K562 (cell line): ENCODE results near the gene NABP2. TPM values are rescaled to one million over a fixed set of nuclear protein-coding genes. Genes with fewer than 3 reads are reported as not detected.
"Not testable (repeated sequence)": the region's sequence is repeated elsewhere in the genome, so short reads cannot be mapped to it uniquely, and the experiment has no call there.

Source experiments
- ATAC-seq: fragments of 200-7000 bp; cut with Tn5 transposase; 3 replicates; pipeline ENCODE4 v1.9.1; 2020; ENCODE audit warnings: moderate library complexity
- BruUV-seq: library from RNA; stranded (reverse); fragments of 400-500 nt; replicated peaks from 2 replicates; lab custom pipeline; 2021; lab: Mats Ljungman, UMichigan
- CTCF ChIA-PET: fragments of 300-600 bp; formaldehyde crosslinking; extraction: SDS; loops from one replicate; lab custom pipeline; 2021; ENCODE audit warnings: low intra/inter-chr PET ratio; lab: Yijun Ruan, JAX
- POLR2A ChIA-PET: fragments of 300-600, 350-650 bp; sonication (Branson Sonifier 250); formaldehyde crosslinking; extraction: SDS; loops from one replicate; lab custom pipeline; 2021; ENCODE audit warnings: antibody characterized with exemption, inconsistent platforms; lab: Yijun Ruan, JAX
- DNase-seq, 4 experiments: peaks; one replicate each; pipeline versions ENCODE4 v3.0.0 to v3.0.0-alpha.2; 2011 to 2018; ENCODE audit warnings: low spot score in 3 of 4, mixed read lengths in 3 of 4; ENCODE audit errors: extremely low read depth in 1 of 4
- FAIRE-seq: peaks from 2 replicates; lab custom pipeline; 2011; peaks lifted over from hg19 to GRCh38; lab: Jason Lieb, UNC
- H2AFZ ChIP-seq: 2 replicates; pipeline ENCODE4 v1.6.0; 2011; ENCODE audit warnings: low read depth, low read length, control low read depth, inconsistent platforms
- H3K27ac ChIP-seq: fragments of 200-600 bp; 3 replicates; pipeline ENCODE4 v1.8.0; 2011; ENCODE audit warnings: low read depth, mild to moderate bottlenecking, control low read depth, inconsistent platforms, low read length, moderate library complexity, mixed read lengths; ENCODE audit errors: extremely low read depth
- H3K27me3 ChIP-seq, 2 experiments: fragments of 300-600 bp in 1 of 2; 2 replicates in 1 of 2; 3 replicates in 1 of 2; pipeline versions ENCODE4 v1.6.0 to v1.8.0; 2011; ENCODE audit warnings: inconsistent platforms in 2 of 2, low read length in 2 of 2, mild to moderate bottlenecking in 1 of 2, mixed read lengths in 1 of 2, moderate library complexity in 1 of 2; ENCODE audit not compliant: control insufficient read depth in 2 of 2, insufficient read depth in 2 of 2
- H3K36me3 ChIP-seq: fragments of 300-600 bp; 3 replicates; pipeline ENCODE4 v1.8.0; 2011; ENCODE audit warnings: mild to moderate bottlenecking, low read length, inconsistent platforms; ENCODE audit not compliant: control insufficient read depth, insufficient read depth
- H3K4me1 ChIP-seq, 2 experiments: fragments of 200-600 bp in 1 of 2; replicated peaks in 1 of 2; 2 replicates in 1 of 2; 3 replicates in 1 of 2; pipeline versions ENCODE4 v1.5.1 to v1.8.0; 2011; ENCODE audit warnings: inconsistent platforms in 2 of 2, low read length in 2 of 2, mild to moderate bottlenecking in 1 of 2, mixed read lengths in 1 of 2, moderate library complexity in 1 of 2; ENCODE audit not compliant: control insufficient read depth in 2 of 2, insufficient read depth in 2 of 2
- H3K4me2 ChIP-seq: 2 replicates; pipeline ENCODE4 v1.6.1; 2011; ENCODE audit warnings: low read length, control low read depth, inconsistent platforms, mixed read lengths; ENCODE audit not compliant: insufficient read depth
- H3K4me3 ChIP-seq: fragments of 200-600 bp; sonication (generic), shearing (Covaris generic); 2 replicates; pipeline ENCODE4 v1.5.1; 2016; ENCODE audit warnings: control low read depth, inconsistent platforms
- H3K79me2 ChIP-seq: fragments of 200-600 bp; 3 replicates; pipeline ENCODE4 v1.8.0; 2011; ENCODE audit warnings: low read length, inconsistent platforms; ENCODE audit not compliant: control insufficient read depth, insufficient read depth
- H3K9ac ChIP-seq, 2 experiments: 2 replicates each; pipeline versions ENCODE4 v1.6.0 to v1.6.1; 2011; ENCODE audit warnings: low read depth in 2 of 2, low read length in 2 of 2, control low read depth in 1 of 2, inconsistent platforms in 1 of 2, mild to moderate bottlenecking in 1 of 2, mixed read lengths in 1 of 2; ENCODE audit not compliant: insufficient read depth in 1 of 2
- H3K9me1 ChIP-seq: one replicate; pipeline ENCODE4 v1.6.0; 2011; ENCODE audit warnings: inconsistent platforms, mild to moderate bottlenecking, low read length, moderate library complexity; ENCODE audit not compliant: control insufficient read depth, insufficient read depth
- H3K9me3 ChIP-seq: replicated peaks from 2 replicates; pipeline ENCODE4 v1.5.1; 2011; ENCODE audit warnings: low read depth, low read length, inconsistent platforms; ENCODE audit not compliant: control insufficient read depth, insufficient read depth
- H4K20me1 ChIP-seq: replicated peaks from 2 replicates; pipeline ENCODE4 v1.6.1; 2011; ENCODE audit warnings: low read length, inconsistent platforms, mixed read lengths; ENCODE audit not compliant: control insufficient read depth, insufficient read depth
- BCOR ChIP-seq: fragments of 450-650 bp; IDR thresholded peaks from 2 replicates; pipeline ENCODE4 v1.6.1; 2016
- CTCF ChIP-seq, 3 experiments: IDR thresholded peaks in 2 of 3; conservative IDR thresholded peaks in 1 of 3; 2 replicates each; pipeline ENCODE4 v1.5.1; 2011 to 2012; ENCODE audit warnings: low read length in 3 of 3, mild to moderate bottlenecking in 3 of 3, control low read depth in 2 of 3, improper control_type of control experiment in 1 of 3, inconsistent platforms in 1 of 3, low read depth in 1 of 3, mixed read lengths in 1 of 3, moderate library complexity in 1 of 3; ENCODE audit not compliant: insufficient read depth in 2 of 3
- RAD21 ChIP-seq, 2 experiments: fragments of 250-450 bp in 1 of 2; fragments of 450-650 bp in 1 of 2; sonication (Bioruptor Pico) in 1 of 2; formaldehyde crosslinking in 1 of 2; IDR thresholded peaks in 1 of 2; conservative IDR thresholded peaks in 1 of 2; 2 replicates each; pipeline versions ENCODE4 v1.4.0 to v1.8.0; 2020 to 2022; ENCODE audit warnings: mild to moderate bottlenecking in 2 of 2, moderate library complexity in 1 of 2
- ZBTB33 ChIP-seq: sonication (generic); formaldehyde crosslinking; IDR thresholded peaks from 2 replicates; pipeline ENCODE4 v1.8.1; 2023; ENCODE audit warnings: mild to moderate bottlenecking, missing genetic modification reagents
- WGBS: fragments of 100-300 bp; shearing (Covaris generic); methylation state at CpG from one replicate; pipeline ENCODE4 v1.1.6; 2016; ENCODE audit warnings: low coverage, mixed read lengths; ENCODE audit not compliant: insufficient coverage; ENCODE audit errors: missing lambda C conversion rate; 5-methylcytosine and 5-hydroxymethylcytosine counted together
- in situ Hi-C: fragments of 300-500 bp; cut with MboI; formaldehyde crosslinking; loops from 4 replicates; pipeline ENCODE4 v1.15.0; 2018; ENCODE audit warnings: inconsistent platforms, mixed read lengths
- intact Hi-C: fragments of 100-400 bp; cut with micrococcal nuclease; formaldehyde crosslinking; loops from 2 replicates; pipeline ENCODE4 v1.14.2; 2022
- polyA plus RNA-seq, 8 experiments: library from polyadenylated mRNA; depleted of rRNA in 4 of 8; stranded (reverse) in 5 of 8; unstranded in 3 of 8; fragments of >200 nt; fragmentation: Nextera tagmentation in 2 of 8; fragmentation: Illumina TruSeq in 1 of 8; extraction: Ambion mirVana in 2 of 8; extraction: Trizol in 1 of 8; gene quantifications; 2 replicates each; pipeline versions ENCODE4 v1.2.1 to v1.2.3, GENCODE V29; 2011 to 2014; ENCODE audit warnings: inconsistent platforms in 1 of 8, missing spikeins in 1 of 8
- total RNA-seq, 7 experiments: library from RNA; depleted of rRNA in 6 of 7; stranded (reverse); fragments of >200 nt in 6 of 7; fragmentation: Illumina TruSeq in 2 of 7; extraction: Trizol in 2 of 7; gene quantifications; 2 replicates each; pipeline versions ENCODE4 v1.2.1 to v1.2.3, GENCODE V29; 2011 to 2021; ENCODE audit warnings: low replicate concordance in 1 of 7

NABP2 gene
- total and polyA plus RNA-seq, 9 of the 15 experiments (the other 6 are each of a cell fraction or from before 2014, with no cell fraction given) = 11.3 to 60.6 (median 43.5) TPM

- H3K27me3 ChIP-seq, H3K4me3 ChIP-seq, POLR2A ChIA-PET, H3K79me2 ChIP-seq, BruUV-seq: not testable (repeated sequence)
- TF ChIP-seq CTCF (IDR thresholded peaks at IDR 0.05 in 2 of 3, conservative IDR thresholded peaks at IDR 0.05 in 1 of 3; ENCODE audit: insufficient read depth in 2 of 3, low read depth in 1 of 3, low read length in 3 of 3) (peak; percentile 26 to 34 (median 27); a peak in 2 of 6 replicates), ZBTB33 (CRISPR knock-in tag) (peak; percentile 29; the same call in 1 of the 2 replicates), RAD21 (CRISPR knock-in tag; conservative IDR thresholded peaks at IDR 0.05 in 1 of 2, IDR thresholded peaks at IDR 0.05 in 1 of 2) (peak in 1 of 2 experiments; percentile 25; a peak in 2 of 4 replicates), BCOR (peak; percentile 41; the same call in 1 of the 2 replicates)
- TF ChIP-seq, all 486 proteins: peak for 4; not testable (repeated sequence) for 482
- CTCF ChIA-PET = interaction anchor here (0.6 to 0.7 kb wide), 2 partner anchors 140 to 1010 kb away, joined by 3 to 4 read pairs; no protein-coding TSS in a partner anchor
- DNase-seq = peak in 1 of 4 experiments; percentile 30
- ATAC-seq, H3K9me1 ChIP-seq, H3K9ac ChIP-seq, H2AFZ ChIP-seq, H4K20me1 ChIP-seq, H3K36me3 ChIP-seq, in situ Hi-C loops, H3K9me3 ChIP-seq, H3K27ac ChIP-seq, H3K4me2 ChIP-seq, FAIRE-seq: not testable (repeated sequence)
- WGBS = 61% methylated on average over 7 of the region's 7 CpGs
- intact Hi-C loops = loop anchor here (1.0 kb wide), 1 partner anchor 144 kb away; no protein-coding TSS in a partner anchor
- H3K4me1 ChIP-seq = peaks cover 16 to 27% of the 10 kb centered on the region in 2 experiments; a peak in 4 of 5 replicates
These were observed 38.8 kb downstream of the NABP2 start for GRCh38 chr12:56262955-56263354.
